SK-N-SH treated with all-trans-retinoic acid at 6 μM for 48 hours (cell line): Measurements from ENCODE around the gene RAPGEF4.

ENCODE experiments used
- BACH2 ChIP-seq: fragments of 250-450 bp; sonication (Bioruptor Pico); IDR thresholded peaks from 2 replicates; pipeline ENCODE4 v1.9.0; 2021; ENCODE audit warnings: mild to moderate bottlenecking, borderline replicate concordance
- PPARA ChIP-seq: fragments of 250-450 bp; sonication (Bioruptor Pico); IDR thresholded peaks from 2 replicates; pipeline ENCODE4 v1.5.0; 2020; ENCODE audit warnings: mild to moderate bottlenecking, borderline replicate concordance
- RARB ChIP-seq: fragments of 250-450 bp; sonication (Bioruptor Pico); IDR thresholded peaks from 2 replicates; pipeline ENCODE4 v1.8.0; 2021; ENCODE audit warnings: mild to moderate bottlenecking, moderate library complexity
- TCF4 ChIP-seq: fragments of 250-450 bp; sonication (Bioruptor Pico); IDR thresholded peaks from 2 replicates; pipeline ENCODE4 v1.8.0; 2021; ENCODE audit warnings: mild to moderate bottlenecking, moderate library complexity, borderline replicate concordance
- ZC3H10 ChIP-seq: fragments of 250-450 bp; sonication (Bioruptor Pico); IDR thresholded peaks from 2 replicates; pipeline ENCODE4 v1.5.1; 2021; ENCODE audit warnings: mild to moderate bottlenecking, moderate library complexity
- ZNF565 ChIP-seq: fragments of 450-650 bp; formaldehyde crosslinking; conservative IDR thresholded peaks from 2 replicates; pipeline ENCODE4 v1.5.0; 2020; ENCODE audit warnings: low read depth, mild to moderate bottlenecking, moderate library complexity
- ZNF70 ChIP-seq: fragments of 450-650 bp; formaldehyde crosslinking; IDR thresholded peaks from 2 replicates; pipeline ENCODE4 v1.5.0; 2020; ENCODE audit warnings: mild to moderate bottlenecking, moderate library complexity
- ZNF8 ChIP-seq: fragments of 450-650 bp; formaldehyde crosslinking; IDR thresholded peaks from 2 replicates; pipeline ENCODE4 v1.5.0; 2020; ENCODE audit warnings: mild to moderate bottlenecking, moderate library complexity
- TF ChIP-seq, protein P1 (sequence below): fragments of 250-450 bp; sonication (Bioruptor Pico); IDR thresholded peaks from 2 replicates; pipeline ENCODE4 v1.5.1; 2020; ENCODE audit warnings: low read depth, mild to moderate bottlenecking, moderate library complexity
- TF ChIP-seq, protein P2 (sequence below): fragments of 250-450 bp; sonication (Bioruptor Pico); IDR thresholded peaks from 2 replicates; pipeline ENCODE4 v1.8.0; 2020; ENCODE audit warnings: mild to moderate bottlenecking, moderate library complexity, borderline replicate concordance
- TF ChIP-seq, protein P3 (sequence below): fragments of 250-450 bp; sonication (Bioruptor Pico); IDR thresholded peaks from 2 replicates; pipeline ENCODE4 v1.5.1; 2021; ENCODE audit warnings: mild to moderate bottlenecking, moderate library complexity

DNA sequence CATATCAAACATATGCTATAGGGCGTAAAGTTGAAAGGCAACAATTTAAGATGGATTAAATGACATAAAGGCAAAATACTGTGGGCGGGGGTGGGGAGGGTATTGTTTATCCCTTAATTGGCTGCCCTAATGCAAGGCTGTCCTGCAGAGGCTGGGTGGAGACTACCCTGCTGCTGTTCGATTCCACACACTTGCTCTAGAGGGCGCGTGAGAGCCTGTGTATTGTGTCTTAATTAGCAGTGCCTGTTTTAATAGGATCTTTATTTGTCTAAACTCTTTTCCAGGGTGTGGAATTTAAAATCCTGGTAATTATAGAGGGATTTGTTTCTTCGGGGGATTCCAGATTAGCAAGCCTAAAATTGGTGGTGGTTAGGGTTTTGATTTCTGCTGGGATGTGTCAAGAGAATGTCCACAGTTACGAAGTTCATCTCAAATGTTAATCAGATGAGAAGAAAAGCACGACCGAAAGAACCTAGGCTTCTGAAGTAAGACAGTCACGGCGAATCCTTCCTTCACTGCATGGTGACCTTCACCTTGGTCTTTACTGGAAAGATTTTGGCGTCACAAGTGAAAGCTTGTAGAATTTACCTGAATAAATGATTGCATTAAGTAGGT lies 236.5 kb downstream of the RAPGEF4 start:
- TF ChIP-seq PPARA (CRISPR knock-in tag) (no peak), TCF4 (CRISPR knock-in tag) (no peak), ZNF8 (CRISPR knock-in tag) (no peak), RARB (CRISPR knock-in tag) (no peak), ZC3H10 (CRISPR knock-in tag) (no peak), ZNF565 (CRISPR knock-in tag) (no peak), ZNF70 (no peak), BACH2 (no peak)
- TF ChIP-seq, protein P1, sequence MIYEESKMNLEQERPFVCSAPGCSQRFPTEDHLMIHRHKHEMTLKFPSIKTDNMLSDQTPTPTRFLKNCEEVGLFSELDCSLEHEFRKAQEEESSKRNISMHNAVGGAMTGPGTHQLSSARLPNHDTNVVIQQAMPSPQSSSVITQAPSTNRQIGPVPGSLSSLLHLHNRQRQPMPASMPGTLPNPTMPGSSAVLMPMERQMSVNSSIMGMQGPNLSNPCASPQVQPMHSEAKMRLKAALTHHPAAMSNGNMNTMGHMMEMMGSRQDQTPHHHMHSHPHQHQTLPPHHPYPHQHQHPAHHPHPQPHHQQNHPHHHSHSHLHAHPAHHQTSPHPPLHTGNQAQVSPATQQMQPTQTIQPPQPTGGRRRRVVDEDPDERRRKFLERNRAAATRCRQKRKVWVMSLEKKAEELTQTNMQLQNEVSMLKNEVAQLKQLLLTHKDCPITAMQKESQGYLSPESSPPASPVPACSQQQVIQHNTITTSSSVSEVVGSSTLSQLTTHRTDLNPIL (CRISPR knock-in tag) = no peak
- TF ChIP-seq, protein P2, sequence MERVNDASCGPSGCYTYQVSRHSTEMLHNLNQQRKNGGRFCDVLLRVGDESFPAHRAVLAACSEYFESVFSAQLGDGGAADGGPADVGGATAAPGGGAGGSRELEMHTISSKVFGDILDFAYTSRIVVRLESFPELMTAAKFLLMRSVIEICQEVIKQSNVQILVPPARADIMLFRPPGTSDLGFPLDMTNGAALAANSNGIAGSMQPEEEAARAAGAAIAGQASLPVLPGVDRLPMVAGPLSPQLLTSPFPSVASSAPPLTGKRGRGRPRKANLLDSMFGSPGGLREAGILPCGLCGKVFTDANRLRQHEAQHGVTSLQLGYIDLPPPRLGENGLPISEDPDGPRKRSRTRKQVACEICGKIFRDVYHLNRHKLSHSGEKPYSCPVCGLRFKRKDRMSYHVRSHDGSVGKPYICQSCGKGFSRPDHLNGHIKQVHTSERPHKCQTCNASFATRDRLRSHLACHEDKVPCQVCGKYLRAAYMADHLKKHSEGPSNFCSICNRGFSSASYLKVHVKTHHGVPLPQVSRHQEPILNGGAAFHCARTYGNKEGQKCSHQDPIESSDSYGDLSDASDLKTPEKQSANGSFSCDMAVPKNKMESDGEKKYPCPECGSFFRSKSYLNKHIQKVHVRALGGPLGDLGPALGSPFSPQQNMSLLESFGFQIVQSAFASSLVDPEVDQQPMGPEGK (CRISPR knock-in tag) = no peak
- TF ChIP-seq, protein P3, sequence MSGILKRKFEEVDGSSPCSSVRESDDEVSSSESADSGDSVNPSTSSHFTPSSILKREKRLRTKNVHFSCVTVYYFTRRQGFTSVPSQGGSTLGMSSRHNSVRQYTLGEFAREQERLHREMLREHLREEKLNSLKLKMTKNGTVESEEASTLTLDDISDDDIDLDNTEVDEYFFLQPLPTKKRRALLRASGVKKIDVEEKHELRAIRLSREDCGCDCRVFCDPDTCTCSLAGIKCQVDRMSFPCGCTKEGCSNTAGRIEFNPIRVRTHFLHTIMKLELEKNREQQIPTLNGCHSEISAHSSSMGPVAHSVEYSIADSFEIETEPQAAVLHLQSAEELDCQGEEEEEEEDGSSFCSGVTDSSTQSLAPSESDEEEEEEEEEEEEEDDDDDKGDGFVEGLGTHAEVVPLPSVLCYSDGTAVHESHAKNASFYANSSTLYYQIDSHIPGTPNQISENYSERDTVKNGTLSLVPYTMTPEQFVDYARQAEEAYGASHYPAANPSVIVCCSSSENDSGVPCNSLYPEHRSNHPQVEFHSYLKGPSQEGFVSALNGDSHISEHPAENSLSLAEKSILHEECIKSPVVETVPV = no peak
